Breast epithelium (tissue), 4 donors: ENCODE measurements around the gene HOXB5. TPM values are rescaled to one million over a fixed set of nuclear protein-coding genes. Genes with fewer than 3 reads are reported as not detected.

ENCODE experiments used
- DNase-seq, 2 donors: peaks; one replicate each; pipeline ENCODE4 v3.0.0-alpha.2; 2019; ENCODE audit warnings: low spot score in 2 of 2
- H3K27ac ChIP-seq, 2 donors: fragments of 200-600 bp; sonication (generic) in 1 of 2; one replicate each; pipeline ENCODE4 v1.5.1; 2016 to 2019; ENCODE audit warnings: mild to moderate bottlenecking in 1 of 2
- H3K27me3 ChIP-seq, 2 donors: fragments of 200-600 bp; sonication (generic) in 1 of 2; one replicate each; pipeline versions ENCODE4 v1.5.1 to v1.6.0; 2017 to 2019; ENCODE audit warnings: control low read depth in 1 of 2, mild to moderate bottlenecking in 1 of 2
- H3K36me3 ChIP-seq: fragments of 200-600 bp; one replicate; pipeline ENCODE4 v1.5.1; 2019
- H3K4me1 ChIP-seq, 2 donors: fragments of 200-600 bp; sonication (generic); one replicate each; pipeline ENCODE4 v1.5.1; 2016 to 2019; ENCODE audit warnings: control low read depth in 1 of 2
- H3K4me3 ChIP-seq, 3 donors: fragments of 200-600 bp; sonication (generic); 1 replicate in 2 of 3; 2 replicates in 1 of 3; pipeline ENCODE4 v1.5.1; 2016 to 2019; ENCODE audit warnings: mild to moderate bottlenecking in 3 of 3, moderate library complexity in 2 of 3
- H3K9me3 ChIP-seq, 2 donors: fragments of 200-600 bp; sonication (generic) in 1 of 2; one replicate each; pipeline ENCODE4 v1.5.1; 2016 to 2019; ENCODE audit warnings: control low read depth in 1 of 2
- CTCF ChIP-seq, 3 donors: fragments of 450-650 bp; IDR thresholded peaks; one replicate each; pipeline ENCODE4 v1.5.1; 2016 to 2017; ENCODE audit warnings: antibody characterized with exemption in 3 of 3, mild to moderate bottlenecking in 3 of 3, moderate library complexity in 3 of 3
- POLR2A ChIP-seq: fragments of 450-650 bp; IDR thresholded peaks from one replicate; pipeline ENCODE4 v1.6.1; 2016; ENCODE audit warnings: antibody characterized with exemption, mild to moderate bottlenecking, moderate library complexity
- POLR2AphosphoS5 ChIP-seq, 3 donors: sonication (generic); formaldehyde crosslinking; IDR thresholded peaks; one replicate each; pipeline ENCODE4 v1.6.1; 2017; ENCODE audit warnings: antibody characterized with exemption in 3 of 3
- intact Hi-C: fragments of 100-400 bp; cut with DNase I; formaldehyde crosslinking; loops from one replicate; pipeline ENCODE4 v1.15.1; 2023; ENCODE audit warnings: low total_unique reads
- total RNA-seq, 3 donors: library from RNA; depleted of rRNA; stranded (reverse); fragments of >200 nt; gene quantifications; one replicate each; pipeline ENCODE4 v1.1.0, GENCODE V29; 2016

Gene HOXB5
- total RNA-seq, 3 donors from 2014 or later = 0.44 to 2.0 (median 1.4) TPM

- H3K36me3 ChIP-seq = no peaks in the 10 kb centered on the region
- intact Hi-C loops = no loop called here
- DNase-seq = no peak
- peak overlapping the region; percentile 78 to 93 for H3K27ac ChIP-seq
- H3K4me1 ChIP-seq = no peaks in the 10 kb centered on the region
- H3K9me3 ChIP-seq = no peaks in the 10 kb centered on the region
- peak overlapping the region; percentile 34 to 68 (median 51) for H3K4me3 ChIP-seq
- peaks cover 0 to 2% of the 10 kb centered on the region in 2 donors for H3K27me3 ChIP-seq
- TF ChIP-seq CTCF (IDR thresholded peaks at IDR 0.05) = peak; percentile 20 to 53 (median 51)
- TF ChIP-seq POLR2A = peak; percentile 29
- TF ChIP-seq POLR2AphosphoS5 (IDR thresholded peaks at IDR 0.05) = no peak
These were observed 38.0 kb downstream of the HOXB5 start for GRCh38 chr17:48555258-48556228.

- peaks cover 0 to 3% of the 10 kb centered on the region in 2 donors for H3K27me3 ChIP-seq
- DNase-seq = no peak
- no peaks in the 10 kb centered on the region for H3K4me1 ChIP-seq
- no peaks in the 10 kb centered on the region for H3K9me3 ChIP-seq
- intact Hi-C loops = no loop called here
- H3K4me3 ChIP-seq = peak overlapping the region; percentile 34 to 68 (median 51)
- no peaks in the 10 kb centered on the region for H3K36me3 ChIP-seq
- TF ChIP-seq POLR2A (no peak), CTCF (IDR thresholded peaks at IDR 0.05) (no peak), POLR2AphosphoS5 (IDR thresholded peaks at IDR 0.05) (no peak)
- H3K27ac ChIP-seq = peak overlapping the region; percentile 78 to 93
These were observed 38.9 kb downstream of the HOXB5 start for GRCh38 chr17:48554412-48555257.

GRCh38 chr17:48553826-48554225, 39.8 kb downstream of the HOXB5 start:
- peak overlapping the region; percentile 78 to 93 for H3K27ac ChIP-seq
- no peaks in the 10 kb centered on the region for H3K9me3 ChIP-seq
- no peaks in the 10 kb centered on the region for H3K4me1 ChIP-seq
- no peaks in the 10 kb centered on the region for H3K36me3 ChIP-seq
- H3K4me3 ChIP-seq = peak overlapping the region in 2 of 3 donors; percentile 51 to 68
- no peak for DNase-seq
- intact Hi-C loops = no loop called here
- TF ChIP-seq POLR2AphosphoS5 (IDR thresholded peaks at IDR 0.05) (no peak), CTCF (IDR thresholded peaks at IDR 0.05) (no peak)
- H3K27me3 ChIP-seq = peaks cover 0 to 3% of the 10 kb centered on the region in 2 donors

GRCh38 chr17:48553190-48553547, 40.4 kb downstream of the HOXB5 start:
- H3K4me3 ChIP-seq = peak overlapping the region in 2 of 3 donors; percentile 12 to 26
- no peaks in the 10 kb centered on the region for H3K9me3 ChIP-seq
- peak overlapping the region; percentile 23 to 74 for H3K27ac ChIP-seq
- intact Hi-C loops = no loop called here
- TF ChIP-seq POLR2A (no peak), POLR2AphosphoS5 (IDR thresholded peaks at IDR 0.05) (no peak), CTCF (IDR thresholded peaks at IDR 0.05) (no peak)
- H3K4me1 ChIP-seq = no peaks in the 10 kb centered on the region
- DNase-seq = no peak
- peaks cover 0 to 3% of the 10 kb centered on the region in 2 donors for H3K27me3 ChIP-seq
- no peaks in the 10 kb centered on the region for H3K36me3 ChIP-seq
